ENCODE measurements around the gene HUS1B.

- TF ChIP-seq, protein P1, sequence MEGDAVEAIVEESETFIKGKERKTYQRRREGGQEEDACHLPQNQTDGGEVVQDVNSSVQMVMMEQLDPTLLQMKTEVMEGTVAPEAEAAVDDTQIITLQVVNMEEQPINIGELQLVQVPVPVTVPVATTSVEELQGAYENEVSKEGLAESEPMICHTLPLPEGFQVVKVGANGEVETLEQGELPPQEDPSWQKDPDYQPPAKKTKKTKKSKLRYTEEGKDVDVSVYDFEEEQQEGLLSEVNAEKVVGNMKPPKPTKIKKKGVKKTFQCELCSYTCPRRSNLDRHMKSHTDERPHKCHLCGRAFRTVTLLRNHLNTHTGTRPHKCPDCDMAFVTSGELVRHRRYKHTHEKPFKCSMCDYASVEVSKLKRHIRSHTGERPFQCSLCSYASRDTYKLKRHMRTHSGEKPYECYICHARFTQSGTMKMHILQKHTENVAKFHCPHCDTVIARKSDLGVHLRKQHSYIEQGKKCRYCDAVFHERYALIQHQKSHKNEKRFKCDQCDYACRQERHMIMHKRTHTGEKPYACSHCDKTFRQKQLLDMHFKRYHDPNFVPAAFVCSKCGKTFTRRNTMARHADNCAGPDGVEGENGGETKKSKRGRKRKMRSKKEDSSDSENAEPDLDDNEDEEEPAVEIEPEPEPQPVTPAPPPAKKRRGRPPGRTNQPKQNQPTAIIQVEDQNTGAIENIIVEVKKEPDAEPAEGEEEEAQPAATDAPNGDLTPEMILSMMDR (IDR thresholded peaks at IDR 0.05; ENCODE audit: low read depth, low read length): no peak
- TF ChIP-seq MYC (IDR thresholded peaks at IDR 0.05; ENCODE audit: low read depth, low read length): no peak
- no peak for TF ChIP-seq POLR2A (IDR thresholded peaks at IDR 0.05; ENCODE audit: extremely low read depth, insufficient read length)
Observed at GRCh38 chr6:700490-700889, 43.6 kb upstream of the HUS1B start.
